H7 (cell line): ENCODE data around the gene LDLRAD4. TPM values are rescaled to one million over a fixed set of nuclear protein-coding genes. Genes with fewer than 3 reads are reported as not detected.
A peak's percentile ranks its signal among the peaks of the same experiment; 100 is the strongest.

Experiments
- DNase-seq: peaks from one replicate; pipeline ENCODE4 v3.0.0; 2012
- H3K27me3 ChIP-seq: 2 replicates; pipeline ENCODE4 v1.6.0; 2011; ENCODE audit warnings: mild to moderate bottlenecking, low read length; ENCODE audit not compliant: control insufficient read depth, insufficient read depth
- H3K36me3 ChIP-seq: replicated peaks from 2 replicates; pipeline ENCODE4 v1.5.1; 2011; ENCODE audit warnings: low read length; ENCODE audit not compliant: control insufficient read depth, insufficient read depth
- H3K4me3 ChIP-seq: 2 replicates; pipeline ENCODE4 v1.5.1; 2011; ENCODE audit warnings: low read depth, mild to moderate bottlenecking, control low read depth, low read length, moderate library complexity; ENCODE audit not compliant: insufficient read depth
- total RNA-seq: library from RNA; depleted of rRNA; stranded (reverse); fragments of >200 nt; shearing (Covaris generic); gene quantifications from 2 replicates; pipeline ENCODE4 v1.2.3, GENCODE V29; 2014; rRNA removed

The LDLRAD4 gene
- 21.0 and 23.9 TPM in 2 replicates for total RNA-seq

DNA sequence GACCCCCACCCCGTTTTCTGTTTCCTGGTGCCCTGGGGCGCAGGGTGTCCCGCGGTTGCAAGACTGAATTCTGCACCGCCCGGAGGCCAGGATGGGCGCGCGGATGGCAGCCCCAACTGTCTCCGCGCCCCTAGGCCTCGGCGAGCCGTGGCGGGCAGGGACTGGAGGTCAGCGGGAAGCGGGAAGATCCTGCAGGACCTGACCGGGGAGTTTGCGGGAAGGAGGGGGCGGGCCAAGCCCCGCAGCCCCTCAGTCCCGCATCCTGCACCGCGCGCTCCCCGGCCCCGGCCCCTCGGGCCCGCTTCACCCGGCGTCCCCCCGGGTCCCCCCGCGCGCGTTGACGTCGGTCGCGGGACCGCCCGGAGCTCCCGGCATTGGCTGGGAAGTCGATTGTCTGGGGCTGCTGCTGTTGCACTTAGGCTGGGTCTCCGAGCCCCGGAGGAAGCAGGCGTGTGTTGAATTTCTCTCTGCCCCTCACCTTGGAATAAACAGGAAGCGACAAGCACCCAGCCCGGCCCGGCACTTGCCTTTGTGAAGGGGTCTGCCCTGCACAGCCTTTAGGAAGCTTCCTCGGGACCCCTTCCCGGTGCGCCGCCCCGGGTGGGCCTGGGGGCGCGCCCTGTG is at the start of gene LDLRAD4:
LDLRAD4 (plus strand) TSS at position 393 of the 624 bp plus-strand sequence.
- peaks cover 15% of the 10 kb centered on the region for H3K27me3 ChIP-seq

DNA sequence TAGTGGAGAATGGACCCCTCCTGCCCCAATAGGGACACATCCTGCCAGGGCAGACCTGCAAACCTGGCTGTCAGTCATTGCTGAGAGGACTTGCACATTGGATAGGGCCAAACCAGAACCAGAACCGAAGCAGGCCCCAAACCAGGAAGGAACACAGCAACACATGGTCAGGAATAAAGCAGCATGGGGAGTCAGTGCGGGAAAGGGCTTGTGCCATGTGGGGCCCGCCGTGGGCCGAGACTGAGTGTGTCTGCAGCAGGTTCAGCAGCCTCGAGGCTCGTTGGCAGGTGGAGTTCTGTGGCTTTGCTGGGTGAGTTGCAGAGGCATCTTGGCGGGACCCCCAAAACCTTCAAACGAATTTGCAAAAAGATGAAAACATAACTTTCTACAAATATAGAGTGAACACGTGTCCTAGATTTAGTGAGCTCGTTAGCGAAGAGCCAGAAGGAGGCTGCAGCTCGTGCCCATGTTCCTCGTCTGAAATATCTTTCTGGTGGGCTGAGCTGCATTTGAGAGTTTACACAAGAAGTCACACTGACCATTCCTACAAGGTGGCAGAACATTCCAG is 44.9 kb upstream of the LDLRAD4 start:
- Histone ChIP-seq H3K27me3 (no peaks in the 10 kb centered on the region), H3K4me3 (no peak overlapping the region), H3K36me3 (no peaks in the 10 kb centered on the region)
- DNase-seq: no peak

More for the DNA sequence above, at the start of gene LDLRAD4:
- peak; percentile 80 for DNase-seq
- Histone ChIP-seq H3K36me3 (no peaks in the 10 kb centered on the region), H3K4me3 (peak within 1 kb of the TSS; percentile 79)

DNA sequence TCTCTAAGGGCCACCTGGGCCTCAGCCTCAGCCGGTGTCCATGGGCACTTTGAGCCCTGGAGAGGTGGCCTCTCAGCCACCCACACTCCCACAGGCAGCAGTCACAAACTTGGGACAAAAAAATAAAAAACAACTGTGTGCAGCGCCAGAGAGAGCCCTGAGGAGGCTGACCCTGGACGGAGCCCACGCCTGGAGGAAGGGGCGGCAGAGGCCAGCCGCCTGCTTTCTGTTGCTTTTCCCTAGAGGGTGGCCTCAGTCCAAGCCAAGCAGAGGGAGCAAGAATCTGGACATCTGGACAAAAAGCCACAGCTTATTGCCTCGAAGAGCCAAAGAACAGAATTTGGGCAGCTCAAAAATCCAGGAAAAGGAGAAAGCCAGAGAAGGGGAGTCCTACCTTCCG is 43.3 kb upstream of the LDLRAD4 start:
- H3K4me3 ChIP-seq: no peak overlapping the region
- no peaks in the 10 kb centered on the region for H3K36me3 ChIP-seq
- no peak for DNase-seq
- H3K27me3 ChIP-seq: no peaks in the 10 kb centered on the region

DNA sequence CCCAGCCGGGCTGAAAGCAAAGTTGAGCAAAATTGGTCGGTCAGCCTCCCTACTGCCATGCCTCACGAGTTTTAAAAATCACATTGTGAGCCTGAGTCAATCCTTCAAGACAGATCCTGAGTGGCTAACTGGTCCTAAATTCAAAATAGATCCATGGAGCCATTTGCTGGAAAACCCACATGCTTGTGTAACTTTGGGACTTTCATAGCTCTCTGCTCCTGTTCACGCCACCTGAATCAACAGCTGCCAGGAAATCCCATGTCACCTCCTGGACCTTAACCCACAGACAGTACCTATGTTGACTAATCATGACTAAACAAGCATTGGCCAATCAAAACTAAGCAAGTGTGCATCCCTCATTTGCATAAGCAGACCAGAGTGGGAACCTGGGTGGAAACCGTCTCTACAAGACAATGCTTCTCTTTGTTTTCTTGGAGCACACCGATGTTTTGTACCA is 42.8 kb upstream of the LDLRAD4 start:
- no peaks in the 10 kb centered on the region for H3K27me3 ChIP-seq
- no peak for DNase-seq
- no peaks in the 10 kb centered on the region for H3K36me3 ChIP-seq
- H3K4me3 ChIP-seq: no peak overlapping the region

DNA sequence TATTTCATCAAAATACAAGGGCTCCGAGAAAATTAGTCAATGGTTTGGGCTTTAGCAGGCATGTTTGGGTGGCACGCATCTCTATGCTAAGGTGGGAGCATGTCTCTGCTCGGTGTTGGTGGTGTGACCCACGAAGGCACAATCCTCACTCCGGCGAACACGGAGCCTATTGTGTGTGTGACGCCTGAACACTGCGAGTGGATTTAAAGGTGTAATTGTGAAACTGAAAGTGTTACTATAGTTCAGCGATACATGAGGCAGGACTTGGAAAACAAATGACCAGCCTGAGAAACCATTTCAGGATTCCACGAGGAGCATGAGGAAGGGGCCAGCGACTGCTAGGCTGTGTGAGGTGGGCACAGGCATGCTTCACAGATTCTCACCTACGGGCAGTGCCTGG is 41.7 kb upstream of the LDLRAD4 start:
- H3K27me3 ChIP-seq: no peaks in the 10 kb centered on the region
- no peak overlapping the region for H3K4me3 ChIP-seq
- no peak for DNase-seq
- no peaks in the 10 kb centered on the region for H3K36me3 ChIP-seq

DNA sequence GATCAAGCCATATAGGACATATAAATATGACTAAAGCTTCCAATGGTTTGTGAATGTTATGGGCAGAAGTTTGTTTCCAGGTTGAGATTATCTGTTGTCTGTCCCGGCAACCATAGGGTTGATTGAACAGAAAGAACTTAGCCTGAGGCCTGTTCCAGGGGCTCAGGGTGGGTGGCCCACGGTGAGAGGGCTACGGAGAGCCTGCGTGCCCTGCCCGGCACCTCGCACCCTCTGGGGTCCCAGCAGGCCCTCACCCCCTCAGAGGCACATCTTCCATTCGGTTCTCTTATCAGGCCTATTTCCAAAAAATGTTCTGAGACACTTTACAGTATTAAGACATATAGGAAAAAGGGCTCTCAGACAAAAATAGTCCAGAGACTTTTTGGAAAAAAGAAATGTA is 40.4 kb upstream of the LDLRAD4 start:
- no peaks in the 10 kb centered on the region for H3K27me3 ChIP-seq
- DNase-seq: no peak

DNA sequence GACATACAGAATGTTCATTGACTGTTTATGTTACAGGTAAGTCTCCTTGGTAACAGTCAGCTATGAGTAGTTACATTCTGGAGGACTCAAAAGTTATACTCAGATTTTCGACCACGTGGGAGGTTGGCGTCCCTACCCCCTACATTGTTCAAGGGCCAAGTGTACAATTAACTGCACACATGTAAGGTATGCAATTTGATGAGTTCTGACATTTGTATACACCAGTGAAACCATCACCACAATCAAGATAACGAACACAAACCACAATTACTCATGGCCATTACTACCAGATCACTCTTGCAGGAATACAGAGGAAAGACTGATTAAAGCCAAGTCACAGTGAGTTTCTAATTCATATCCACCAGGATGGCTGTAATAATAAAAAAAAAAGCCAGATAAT is 39.6 kb upstream of the LDLRAD4 start:
- DNase-seq: no peak
- H3K27me3 ChIP-seq: no peaks in the 10 kb centered on the region
- H3K36me3 ChIP-seq: no peaks in the 10 kb centered on the region
- no peak overlapping the region for H3K4me3 ChIP-seq

More for the DNA sequence above, 40.4 kb upstream of the LDLRAD4 start:
- Histone ChIP-seq H3K4me3 (no peak overlapping the region), H3K36me3 (no peaks in the 10 kb centered on the region)

DNA sequence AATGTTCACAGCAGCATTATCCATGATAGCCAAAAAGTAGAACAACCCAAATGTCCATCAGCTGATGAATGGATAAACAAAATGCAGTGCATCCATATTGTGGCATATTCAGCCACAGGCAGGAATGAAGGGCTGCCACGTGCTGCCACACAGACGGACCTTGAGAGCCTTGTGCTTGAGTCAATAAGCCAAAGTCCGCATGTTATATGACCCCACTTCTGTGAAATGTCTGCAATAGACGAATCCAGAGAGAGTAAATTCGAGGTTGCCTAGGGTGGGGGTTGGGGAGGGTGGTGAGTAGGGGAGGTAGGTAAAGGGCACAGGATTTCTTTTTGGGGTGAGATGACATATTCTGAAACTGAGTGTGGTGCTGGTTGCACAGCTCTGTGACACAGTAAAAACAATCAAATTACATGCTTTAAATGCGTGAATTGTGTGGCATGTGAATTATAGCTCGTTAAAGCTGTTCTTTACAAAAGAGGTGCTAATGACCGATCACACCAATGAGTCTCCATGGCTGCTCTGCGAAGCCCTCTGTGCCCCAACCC is 38.9 kb upstream of the LDLRAD4 start:
- no peak for DNase-seq
- no peaks in the 10 kb centered on the region for H3K27me3 ChIP-seq
- no peaks in the 10 kb centered on the region for H3K36me3 ChIP-seq
- no peak overlapping the region for H3K4me3 ChIP-seq

DNA sequence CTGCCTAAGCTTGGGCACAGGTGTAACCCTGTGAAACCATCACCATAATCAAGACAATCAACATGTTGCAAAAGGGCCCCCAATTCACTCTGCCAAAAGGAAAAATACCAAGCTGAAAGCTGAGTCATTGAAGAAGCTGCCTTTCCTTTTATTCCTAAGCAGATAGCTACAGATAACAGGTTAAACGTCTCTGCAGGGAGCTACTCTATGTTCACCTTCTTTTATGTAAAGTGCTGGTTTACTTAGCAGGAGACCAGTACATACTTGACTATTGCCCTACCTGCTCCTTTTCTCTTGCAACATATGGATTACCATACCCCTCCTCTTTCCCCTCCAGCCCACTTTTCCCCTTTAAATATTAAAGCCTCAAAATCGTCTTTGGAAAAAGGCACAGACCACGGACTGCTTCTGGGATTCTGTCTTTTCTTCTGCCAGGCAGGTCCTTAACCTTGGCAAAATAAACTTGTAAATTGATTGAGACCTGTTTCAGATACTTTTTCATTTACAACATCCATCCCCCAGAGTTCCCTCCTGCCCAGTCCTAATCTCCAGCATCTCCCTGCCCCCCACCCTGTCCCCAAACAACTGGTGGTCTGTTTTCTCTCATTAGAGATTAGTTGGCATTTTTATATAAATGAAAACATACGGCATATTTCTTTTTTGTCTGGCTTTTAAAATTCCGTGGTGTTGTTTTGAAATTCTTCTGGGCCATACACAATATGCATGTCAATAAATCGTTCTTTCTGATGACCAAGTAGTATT is 37.8 kb upstream of the LDLRAD4 start:
- no peak for DNase-seq
- Histone ChIP-seq H3K36me3 (no peaks in the 10 kb centered on the region), H3K4me3 (no peak overlapping the region), H3K27me3 (no peaks in the 10 kb centered on the region)

DNA sequence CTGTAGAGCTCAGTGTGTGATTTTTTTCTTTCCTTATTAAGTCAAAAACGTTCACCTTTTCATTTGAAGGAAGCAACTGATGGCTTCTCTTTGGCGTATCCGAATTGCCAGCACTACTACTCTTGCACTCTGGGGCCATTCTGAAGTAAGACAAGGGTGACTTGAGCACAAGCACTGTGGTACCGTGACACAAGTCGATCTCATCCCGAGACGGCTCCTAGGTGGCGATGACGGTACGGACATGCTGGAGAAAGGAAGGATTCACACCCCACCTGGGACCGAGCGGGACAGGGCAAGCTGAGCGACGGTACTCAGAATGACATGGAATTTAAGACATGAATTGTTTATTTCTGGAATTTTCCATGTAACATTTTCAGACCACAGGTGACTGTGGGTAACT is 36.8 kb upstream of the LDLRAD4 start:
- no peak overlapping the region for H3K4me3 ChIP-seq
- H3K27me3 ChIP-seq: no peaks in the 10 kb centered on the region
- no peaks in the 10 kb centered on the region for H3K36me3 ChIP-seq
- no peak for DNase-seq

DNA sequence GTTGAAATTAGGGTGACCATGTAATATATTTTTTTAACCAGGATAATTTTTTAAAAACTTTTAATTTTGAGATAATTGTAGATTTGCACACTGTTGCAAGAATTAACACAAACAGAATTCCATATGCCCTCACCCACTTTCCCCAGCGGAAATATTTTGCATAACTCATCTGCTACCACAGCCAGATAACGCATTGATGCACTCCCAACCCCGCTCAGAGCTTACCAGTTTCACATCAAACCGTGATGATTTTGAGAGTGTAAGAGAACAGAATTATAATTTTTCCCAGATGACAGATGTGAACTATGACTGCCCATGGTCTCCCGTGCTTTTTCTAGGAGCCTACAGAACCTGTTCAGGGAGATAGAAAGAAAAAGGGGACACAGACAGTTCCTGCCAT is 35.2 kb upstream of the LDLRAD4 start:
- no peak for DNase-seq
- Histone ChIP-seq H3K36me3 (no peaks in the 10 kb centered on the region), H3K27me3 (no peaks in the 10 kb centered on the region), H3K4me3 (no peak overlapping the region)

DNA sequence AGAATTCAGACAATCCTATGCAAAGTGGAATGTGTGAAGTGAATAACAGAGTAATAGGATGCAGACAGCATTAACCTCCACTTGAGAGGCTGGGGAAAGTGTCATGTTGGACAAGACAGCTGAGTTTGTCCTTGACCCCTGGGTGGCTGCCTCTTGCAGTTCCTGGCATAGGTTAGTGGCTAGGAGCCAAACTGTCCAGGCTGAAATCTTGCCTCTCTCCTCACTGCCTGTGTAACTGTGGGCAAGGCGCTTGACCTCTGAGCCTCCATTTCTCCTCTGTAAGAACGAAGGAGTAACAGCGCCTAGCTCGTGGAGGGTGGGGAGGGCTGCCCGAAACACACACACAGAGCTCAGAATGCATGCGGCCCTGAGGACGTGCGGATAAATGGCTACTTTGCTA is 34.8 kb upstream of the LDLRAD4 start:
- no peaks in the 10 kb centered on the region for H3K36me3 ChIP-seq
- no peaks in the 10 kb centered on the region for H3K27me3 ChIP-seq
- H3K4me3 ChIP-seq: no peak overlapping the region
- no peak for DNase-seq

DNA sequence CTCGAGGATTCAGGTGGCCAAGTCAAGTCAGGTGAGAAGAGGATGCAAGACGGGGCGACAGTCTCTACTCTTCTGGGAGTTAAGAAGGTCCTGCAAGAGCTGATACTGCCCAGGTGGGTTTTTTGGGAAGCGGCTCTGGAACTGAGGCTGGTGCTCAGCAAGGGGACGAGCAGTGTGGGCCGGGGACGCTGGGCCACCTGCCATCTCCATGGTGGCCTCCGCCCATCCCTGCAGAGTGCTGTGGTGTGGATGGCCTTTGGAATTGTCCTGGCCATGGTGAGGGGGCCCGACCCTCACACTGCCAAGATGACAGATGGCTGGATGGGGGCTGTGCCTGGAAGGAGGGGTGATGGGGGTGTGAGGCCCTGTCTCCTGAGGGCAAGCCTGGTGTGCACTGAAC is 34.2 kb upstream of the LDLRAD4 start:
- Histone ChIP-seq H3K27me3 (no peaks in the 10 kb centered on the region), H3K4me3 (no peak overlapping the region), H3K36me3 (no peaks in the 10 kb centered on the region)
- no peak for DNase-seq

DNA sequence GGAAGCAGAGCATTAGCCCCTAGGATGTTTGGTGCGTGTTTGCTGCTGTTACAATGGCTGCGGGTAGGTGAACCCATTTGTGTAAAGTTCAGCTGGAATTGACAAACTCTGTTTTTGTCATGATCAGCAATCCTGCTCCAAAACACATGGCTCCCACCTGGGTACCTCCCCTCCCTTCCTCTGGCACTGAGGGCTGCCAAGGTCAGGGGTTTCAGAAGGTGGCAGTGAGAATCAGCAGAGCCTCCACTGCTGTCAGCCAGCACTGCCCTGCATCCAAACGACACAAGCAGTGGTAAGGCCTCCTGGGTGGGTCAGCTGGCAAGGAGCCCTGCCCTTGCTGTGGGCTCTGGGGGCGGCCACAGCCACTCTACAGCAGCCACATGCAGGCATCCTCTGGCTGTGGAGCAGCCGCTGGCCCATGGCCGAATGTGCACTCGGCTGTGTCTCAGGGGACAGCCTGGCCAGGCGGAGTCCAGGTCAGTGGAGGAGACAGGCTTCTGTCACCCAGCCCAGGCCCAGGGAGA is 32.8 kb upstream of the LDLRAD4 start:
- no peaks in the 10 kb centered on the region for H3K36me3 ChIP-seq
- no peak for DNase-seq

DNA sequence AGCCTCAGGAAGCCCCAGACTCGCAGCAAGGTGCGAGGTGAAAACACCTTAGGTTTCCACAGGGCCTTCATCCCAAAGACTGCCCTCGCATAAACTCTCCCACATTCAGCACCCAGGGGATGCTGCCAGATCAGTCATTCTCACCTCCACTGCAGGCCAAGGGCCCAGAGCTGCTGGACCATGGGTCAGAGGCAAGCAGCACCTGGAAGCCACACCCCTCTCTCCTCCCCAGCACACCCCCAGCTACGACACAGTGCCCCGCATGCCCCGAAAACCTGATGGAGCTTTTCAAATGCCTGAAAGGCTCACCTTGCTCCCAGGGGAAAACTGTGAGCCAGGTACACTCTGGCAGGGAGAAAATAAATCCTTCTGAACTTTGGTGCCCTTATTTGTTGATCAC is 31.9 kb upstream of the LDLRAD4 start:
- no peaks in the 10 kb centered on the region for H3K27me3 ChIP-seq
- H3K36me3 ChIP-seq: no peaks in the 10 kb centered on the region
- no peak for DNase-seq

More for the DNA sequence above, 32.8 kb upstream of the LDLRAD4 start:
- Histone ChIP-seq H3K27me3 (no peaks in the 10 kb centered on the region), H3K4me3 (no peak overlapping the region)

More for the DNA sequence above, 31.9 kb upstream of the LDLRAD4 start:
- no peak overlapping the region for H3K4me3 ChIP-seq
